Measurements from ENCODE around the gene PRKAG2.
"Not testable (repeated sequence)": the region's sequence is repeated elsewhere in the genome, so short reads cannot be mapped to it uniquely, and the experiment has no call there.

PRKAG2 gene

DNA sequence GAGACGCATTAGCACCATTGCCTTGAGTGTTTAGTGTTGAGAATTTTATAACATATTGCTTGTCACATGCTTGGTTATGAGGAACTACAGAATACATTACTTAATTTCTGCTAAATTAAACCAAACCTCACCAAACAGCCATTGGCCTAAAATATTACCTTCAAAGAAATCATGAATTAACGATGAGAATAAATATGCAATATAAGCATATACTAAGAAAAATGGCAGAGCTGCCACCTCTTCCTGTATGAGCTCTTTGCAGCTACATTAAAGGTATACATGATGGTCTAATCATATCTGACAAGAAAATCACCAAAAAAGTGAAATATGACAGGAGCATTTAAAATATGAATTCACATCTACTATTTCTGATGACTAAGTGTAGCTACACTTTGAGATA lies 352.1 kb downstream of the PRKAG2 start:
- Histone ChIP-seq H3K4me2 (no peak overlapping the region), H3K36me3 (peaks cover 0 to 2% (median 0%) of the 10 kb centered on the region in 11 experiments; a peak in 1 of 22 replicates), H4K20me1 (no peaks in the 10 kb centered on the region), H3K27ac (no peak overlapping the region), H3K4me1 (peaks cover 0 to 5% (median 4%) of the 10 kb centered on the region in 10 experiments; a peak in 5 of 20 replicates), H3K9ac (no peak overlapping the region), H3K27me3 (no peaks in the 10 kb centered on the region), H3K9me3 (replicated peaks in 1 of 11) (peaks cover 7 to 32% (median 24%) of the 10 kb centered on the region in 11 experiments), H3K4me3 (no peak overlapping the region)
- TF ChIP-seq Cebpa-rat (IDR thresholded peaks at IDR 0.05): no peak

DNA sequence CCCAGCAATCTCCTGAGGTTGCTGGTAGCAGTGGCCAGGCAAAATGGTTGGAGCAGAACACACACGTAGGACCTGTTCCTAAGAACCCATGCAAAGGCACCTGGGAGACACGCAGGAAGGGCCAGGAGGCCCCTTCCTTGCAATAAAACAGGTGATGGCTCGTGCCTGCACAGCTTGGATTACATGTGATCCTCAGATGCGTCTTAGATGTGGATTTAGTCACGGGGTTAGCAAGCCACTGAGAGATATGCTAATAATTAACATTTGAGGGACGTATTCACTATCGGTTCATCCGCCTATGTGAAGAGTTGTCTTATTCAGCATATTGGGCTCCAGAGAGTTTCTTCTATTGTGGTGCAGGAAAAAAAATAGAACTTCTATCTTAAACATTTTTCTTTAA lies 352.6 kb downstream of the PRKAG2 start:
- no peaks in the 10 kb centered on the region for H4K20me1 ChIP-seq
- H3K4me1 ChIP-seq: peaks cover 0 to 5% (median 4%) of the 10 kb centered on the region in 10 experiments; a peak in 5 of 20 replicates
- no peak overlapping the region for H3K27ac ChIP-seq
- no peak overlapping the region for H3K4me2 ChIP-seq
- H3K36me3 ChIP-seq: no peaks in the 10 kb centered on the region; a peak in 1 of 22 replicates
- H3K4me3 ChIP-seq: no peak overlapping the region
- H3K9me3 ChIP-seq (replicated peaks in 1 of 11): peaks cover 2 to 27% (median 19%) of the 10 kb centered on the region in 11 experiments
- no peak overlapping the region for H3K9ac ChIP-seq
- H3K27me3 ChIP-seq: no peaks in the 10 kb centered on the region
- no peak for TF ChIP-seq Cebpa-rat (IDR thresholded peaks at IDR 0.05)

DNA sequence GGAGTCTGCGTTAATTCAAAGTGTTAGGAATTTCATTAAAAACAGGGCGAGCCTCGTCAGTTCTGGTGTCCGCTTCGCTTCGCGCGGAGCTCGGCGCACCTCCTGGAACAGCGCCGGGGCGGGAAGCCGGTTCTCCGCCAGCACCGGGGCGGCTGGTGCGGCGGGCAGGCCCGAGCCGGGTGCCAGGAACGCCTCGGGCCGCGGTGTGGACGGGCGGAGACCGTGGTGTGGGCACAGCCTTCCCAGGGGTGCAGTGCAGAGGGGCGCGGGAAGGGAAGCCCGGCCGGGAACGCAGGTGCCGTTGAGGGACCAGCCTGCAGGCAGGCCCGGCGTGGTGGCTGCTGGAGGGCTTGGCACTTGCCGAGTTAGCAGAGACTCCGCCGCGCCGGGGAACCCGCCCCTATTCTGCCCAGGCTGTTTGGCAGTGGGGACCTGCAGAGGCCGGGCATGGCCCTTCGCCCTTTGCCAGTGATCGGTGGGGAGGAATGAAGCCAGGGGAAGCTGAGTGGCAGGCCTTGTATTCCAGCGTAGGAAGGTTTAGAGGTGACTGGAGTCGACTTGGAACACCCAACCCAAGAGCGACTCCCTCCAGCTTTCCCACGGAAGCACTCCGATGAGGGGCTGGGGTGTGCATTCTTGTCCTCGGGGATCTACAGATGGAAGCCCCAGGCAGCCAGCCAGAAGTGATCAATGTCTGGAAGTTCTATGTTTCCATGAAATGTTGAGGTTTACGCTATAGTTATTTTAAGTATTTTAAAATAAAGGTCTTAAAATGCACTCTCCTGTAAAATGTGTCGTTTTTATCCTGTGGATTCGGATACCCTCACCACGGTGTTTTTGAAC lies 356.3 kb downstream of the PRKAG2 start:
- Histone ChIP-seq H3K9me3 (replicated peaks in 1 of 11) (peaks cover 0 to 32% (median 22%) of the 10 kb centered on the region in 11 experiments; a peak in 19 of 22 replicates), H3K9ac (peak overlapping the region; percentile 18 to 99 (median 55); a peak in 17 of 22 replicates), H3K36me3 (peaks cover 0 to 18% (median 15%) of the 10 kb centered on the region in 11 experiments; a peak in 15 of 22 replicates), H3K4me1 (peaks cover 13 to 28% (median 24%) of the 10 kb centered on the region in 10 experiments), H3K27ac (peak overlapping the region; percentile 40 to 99 (median 98); a peak in 21 of 22 replicates), H3K27me3 (no peaks in the 10 kb centered on the region), H3K4me2 (peak overlapping the region; percentile 2 to 73 (median 39); a peak in 19 of 22 replicates), H3K4me3 (peak overlapping the region; percentile 13 to 63 (median 43); a peak in 19 of 20 replicates), H4K20me1 (peaks cover 31 to 36% (median 34%) of the 10 kb centered on the region in 11 experiments)
- no peak for TF ChIP-seq Cebpa-rat (IDR thresholded peaks at IDR 0.05)

DNA sequence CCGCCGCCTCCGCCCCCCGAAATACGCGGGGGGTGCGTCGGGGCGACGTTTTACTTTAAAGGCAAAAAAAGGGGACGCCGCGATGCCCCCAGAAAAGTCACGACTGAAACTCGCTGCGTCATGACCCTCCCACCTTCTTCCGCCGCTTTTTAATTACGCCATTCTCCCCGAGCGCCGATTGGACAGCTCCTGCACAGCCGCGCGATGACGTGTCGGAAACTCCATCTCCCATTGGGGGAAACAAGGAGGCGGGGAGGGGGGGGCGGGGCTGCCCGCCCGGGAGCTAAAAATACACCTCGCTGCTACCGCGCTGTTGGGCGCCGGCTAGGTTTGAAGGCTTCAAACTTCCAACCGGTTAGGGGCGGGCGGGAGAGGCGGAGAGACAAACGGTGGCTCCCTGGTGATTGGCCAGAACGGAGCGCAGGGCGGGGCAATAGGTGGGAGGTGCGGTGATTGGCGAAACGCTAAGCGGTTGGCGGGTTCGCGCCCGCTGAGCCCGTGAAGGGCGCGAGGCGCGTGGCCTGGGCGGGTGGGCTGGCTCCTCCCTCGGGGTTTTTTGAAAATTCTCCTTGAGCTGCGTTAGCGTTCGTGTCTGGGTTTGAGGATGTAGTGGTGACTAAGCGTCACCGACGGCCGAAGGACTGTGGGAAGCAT lies 357.0 kb downstream of the PRKAG2 start, which contains the start of gene RHEB:
Gene RHEB (minus strand): TSS at position 131 of the 654 bp plus-strand sequence. CDS start 384 bp downstream, outside the sequence.
- peak within 1 kb of the TSS; percentile 82 to 98 (median 93) for H3K4me3 ChIP-seq
- peak within 1 kb of the TSS; percentile 96 to 100 (median 99) for H3K9ac ChIP-seq
- H3K27me3 ChIP-seq: no peaks in the 10 kb centered on the region
- peaks cover 13 to 35% (median 26%) of the 10 kb centered on the region in 10 experiments for H3K4me1 ChIP-seq
- TF ChIP-seq Cebpa-rat (IDR thresholded peaks at IDR 0.05): no peak
- peaks cover 37 to 43% (median 40%) of the 10 kb centered on the region in 11 experiments for H4K20me1 ChIP-seq
- peak within 1 kb of the TSS; percentile 78 to 99 (median 92) for H3K4me2 ChIP-seq
- H3K36me3 ChIP-seq: peaks cover 0 to 26% (median 21%) of the 10 kb centered on the region in 11 experiments; a peak in 19 of 22 replicates
- peak within 1 kb of the TSS; percentile 96 to 100 (median 98) for H3K27ac ChIP-seq
- H3K9me3 ChIP-seq (replicated peaks in 1 of 11): peaks cover 0 to 39% (median 28%) of the 10 kb centered on the region in 11 experiments; a peak in 19 of 22 replicates

DNA sequence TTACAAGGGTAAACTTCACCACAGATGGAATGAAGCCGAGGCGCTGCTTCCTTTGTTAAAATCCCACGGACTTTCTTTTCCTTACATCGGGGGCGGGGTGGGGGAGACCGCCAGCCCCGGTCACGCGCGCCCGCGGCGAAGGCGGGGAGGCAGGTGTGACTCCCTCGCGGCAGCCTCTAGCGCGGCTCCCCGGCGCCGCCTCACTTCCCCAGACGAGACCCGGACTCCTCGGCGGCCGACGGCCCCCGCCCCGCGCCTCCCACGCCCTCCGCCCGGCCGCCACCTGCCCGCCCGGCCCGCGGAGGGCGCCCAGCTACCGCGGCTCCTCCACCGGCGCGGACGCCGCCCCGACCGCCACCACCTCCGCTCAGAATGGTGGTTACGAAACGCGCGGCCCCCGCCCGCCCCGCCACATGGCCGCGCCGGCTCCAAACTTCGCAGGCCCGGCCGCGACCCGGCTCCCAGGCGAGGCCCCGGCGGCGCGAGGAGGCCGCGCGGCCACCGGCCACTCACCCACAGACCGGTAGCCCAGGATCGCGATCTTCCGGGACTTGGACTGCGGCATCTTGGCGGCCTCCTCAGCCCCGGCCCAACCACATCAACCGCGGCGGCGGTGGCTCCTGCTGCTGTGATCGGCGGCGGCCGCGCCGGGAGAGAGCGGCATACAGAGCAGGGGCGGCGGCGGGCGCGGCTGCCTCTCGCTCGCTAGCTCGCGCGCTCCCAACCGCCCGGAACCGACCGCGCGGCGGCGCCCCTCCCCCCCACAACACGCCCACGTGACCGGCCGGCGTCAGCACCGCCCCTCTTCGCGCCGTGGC lies 357.8 kb downstream of the PRKAG2 start:
- peaks cover 37 to 51% (median 48%) of the 10 kb centered on the region in 11 experiments for H4K20me1 ChIP-seq
- peak overlapping the region; percentile 96 to 100 (median 98) for H3K27ac ChIP-seq
- peak overlapping the region; percentile 78 to 99 (median 92) for H3K4me2 ChIP-seq
- H3K36me3 ChIP-seq: peaks cover 0 to 33% (median 29%) of the 10 kb centered on the region in 11 experiments; a peak in 19 of 22 replicates
- H3K27me3 ChIP-seq: not testable (repeated sequence)
- peaks cover 13 to 42% (median 26%) of the 10 kb centered on the region in 10 experiments for H3K4me1 ChIP-seq
- peak overlapping the region; percentile 82 to 98 (median 93) for H3K4me3 ChIP-seq
- peak in 1 of 11 experiments; percentile 16; a peak in 1 of 22 replicates for TF ChIP-seq Cebpa-rat (IDR thresholded peaks at IDR 0.05)
- H3K9ac ChIP-seq: peak overlapping the region; percentile 96 to 100 (median 99)
- peaks cover 0 to 47% (median 36%) of the 10 kb centered on the region in 11 experiments; a peak in 20 of 22 replicates for H3K9me3 ChIP-seq (replicated peaks in 1 of 11)

DNA sequence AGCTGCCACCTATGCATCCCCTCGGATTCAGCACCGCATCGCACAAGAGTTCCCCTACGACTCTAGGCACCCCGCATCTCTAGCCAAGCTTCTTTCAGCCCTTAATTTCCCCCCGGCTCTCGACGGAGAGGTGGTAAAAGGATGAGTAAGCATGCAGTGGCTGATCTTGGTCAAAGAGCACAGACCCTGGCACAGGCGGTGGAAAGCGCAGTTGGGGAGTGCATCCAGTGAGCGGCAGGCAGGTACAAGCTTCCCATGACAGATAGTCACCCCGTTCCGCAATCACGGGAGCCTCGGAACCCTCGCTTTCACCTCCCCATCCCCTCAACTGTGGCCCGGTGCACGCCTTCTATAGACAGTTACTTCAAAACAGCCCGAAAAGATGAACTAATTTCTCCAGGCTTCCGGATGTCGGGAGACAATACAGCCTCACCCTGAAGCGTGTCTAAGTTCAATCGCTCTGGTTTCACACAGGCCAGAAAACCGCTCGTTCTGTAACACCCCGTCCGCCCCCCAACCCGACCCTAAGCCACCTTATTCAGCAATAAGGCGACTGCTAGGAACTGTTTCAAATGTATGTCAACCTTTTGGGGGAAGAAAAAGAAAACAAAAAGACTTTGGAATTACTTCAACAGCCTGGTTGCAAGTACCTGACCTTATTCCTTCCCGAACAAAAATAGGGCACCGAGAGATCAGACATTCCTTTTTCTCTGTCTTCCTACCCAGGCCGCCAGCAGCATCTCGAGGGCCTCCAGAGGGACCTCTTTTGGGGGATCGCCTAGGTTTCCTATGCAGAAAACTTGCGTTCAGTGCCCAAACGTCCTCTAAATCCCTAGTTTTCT lies 358.6 kb downstream of the PRKAG2 start:
- Histone ChIP-seq H4K20me1 (peaks cover 37 to 59% (median 55%) of the 10 kb centered on the region in 11 experiments), H3K9ac (peak overlapping the region; percentile 96 to 100 (median 99))

DNA sequence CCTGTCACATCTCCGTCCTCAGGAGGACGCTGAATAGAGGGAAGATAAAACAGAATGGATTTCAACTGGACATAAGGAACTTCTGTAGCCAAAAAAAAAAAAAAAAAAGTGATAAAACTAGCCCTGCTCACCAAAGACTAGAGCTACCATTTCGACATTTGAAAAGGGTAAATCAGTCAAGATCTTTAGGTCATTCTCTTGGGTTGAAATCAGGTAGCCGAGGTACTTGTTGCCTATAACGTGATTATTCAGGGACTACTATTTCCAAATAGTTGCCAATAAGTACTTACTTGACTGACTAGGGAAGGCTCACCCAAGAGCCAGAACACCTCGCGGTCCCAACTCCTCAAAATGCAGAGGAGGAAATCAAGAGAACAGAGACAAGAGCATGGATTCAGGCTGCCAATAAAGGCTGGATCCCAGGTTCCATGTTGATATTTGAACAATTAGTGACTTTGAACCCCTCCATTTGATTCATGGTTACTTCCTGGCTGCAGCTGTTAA lies 359.3 kb downstream of the PRKAG2 start:
- peak overlapping the region in 10 of 11 experiments; percentile 96 to 100 (median 98); a peak in 20 of 22 replicates for H3K27ac ChIP-seq

More for the DNA sequence above, 358.6 kb downstream of the PRKAG2 start:
- H3K4me1 ChIP-seq: peaks cover 13 to 43% (median 26%) of the 10 kb centered on the region in 10 experiments
- peak overlapping the region; percentile 82 to 98 (median 93) for H3K4me3 ChIP-seq
- H3K27ac ChIP-seq: peak overlapping the region; percentile 96 to 100 (median 98)
- peaks cover 0 to 55% (median 44%) of the 10 kb centered on the region in 11 experiments; a peak in 20 of 22 replicates for H3K9me3 ChIP-seq (replicated peaks in 1 of 11)
- peaks cover 0 to 41% (median 37%) of the 10 kb centered on the region in 11 experiments; a peak in 19 of 22 replicates for H3K36me3 ChIP-seq
- no peaks in the 10 kb centered on the region for H3K27me3 ChIP-seq
- no peak for TF ChIP-seq Cebpa-rat (IDR thresholded peaks at IDR 0.05)
- peak overlapping the region; percentile 78 to 99 (median 92) for H3K4me2 ChIP-seq

More for the DNA sequence above, 359.3 kb downstream of the PRKAG2 start:
- H3K27me3 ChIP-seq: no peaks in the 10 kb centered on the region
- H4K20me1 ChIP-seq: peaks cover 37 to 66% (median 61%) of the 10 kb centered on the region in 11 experiments
- no peak for TF ChIP-seq Cebpa-rat (IDR thresholded peaks at IDR 0.05)
- peak overlapping the region; percentile 82 to 98 (median 93) for H3K4me3 ChIP-seq
- peaks cover 0 to 48% (median 43%) of the 10 kb centered on the region in 11 experiments; a peak in 19 of 22 replicates for H3K36me3 ChIP-seq
- H3K9ac ChIP-seq: peak overlapping the region; percentile 96 to 100 (median 99)
- H3K9me3 ChIP-seq (replicated peaks in 1 of 11): peaks cover 0 to 62% (median 51%) of the 10 kb centered on the region in 11 experiments; a peak in 20 of 22 replicates
- H3K4me1 ChIP-seq: peaks cover 13 to 50% (median 26%) of the 10 kb centered on the region in 10 experiments
- peak overlapping the region; percentile 78 to 99 (median 92) for H3K4me2 ChIP-seq

Measured in BLaER1 treated with 17β-estradiol and CSF1 and Interleukin-3, amounts not matched to agents 10 nM and 100 nM (cell line).